Measurements from ENCODE around the gene ATXN7L1.
A peak's percentile ranks its signal among the peaks of the same experiment; 100 is the strongest.

Gene ATXN7L1

DNA sequence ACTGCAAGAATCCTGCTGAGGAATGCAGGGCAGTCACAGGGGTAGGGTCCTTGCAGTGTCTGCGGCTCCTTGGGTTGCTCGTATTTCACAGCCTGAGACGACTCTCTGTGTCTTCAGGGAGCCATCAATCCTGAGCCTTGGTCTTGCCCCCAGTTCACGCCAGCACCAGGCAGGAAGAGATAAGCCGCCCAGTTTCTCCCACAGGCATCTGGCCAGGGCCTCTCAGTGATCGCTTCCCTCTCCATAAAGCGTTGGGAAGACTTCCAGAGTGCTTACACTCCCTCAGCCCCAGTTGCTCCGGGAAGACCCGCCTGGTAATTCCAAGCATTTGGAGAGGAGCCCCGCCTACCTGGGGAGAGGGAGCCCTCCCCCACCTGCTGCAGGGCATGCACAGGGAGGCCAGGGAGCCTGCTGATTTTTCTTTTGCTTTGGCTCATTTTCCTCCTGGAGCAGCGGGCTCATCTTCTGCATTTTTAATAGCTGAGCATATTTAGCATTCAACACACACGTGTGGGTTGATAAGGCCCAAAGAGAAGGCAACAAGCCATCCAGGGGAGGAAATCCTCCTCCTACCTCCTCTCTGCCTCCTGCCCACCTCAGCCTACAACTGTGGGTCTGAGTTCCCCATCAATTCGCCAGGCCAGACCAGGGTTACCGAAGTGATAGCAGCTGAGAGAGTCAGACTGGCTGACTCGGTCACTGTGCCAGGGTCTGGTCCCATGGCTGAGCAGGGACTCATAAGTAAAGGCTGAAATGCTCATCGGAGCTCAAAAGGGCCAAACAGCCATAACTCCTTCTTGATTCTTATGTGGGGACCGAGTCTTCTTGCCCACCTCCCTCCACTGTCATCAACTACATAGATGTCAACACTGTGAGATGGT lies 220.7 kb downstream of the ATXN7L1 start:
- no peak for DNase-seq
- in situ Hi-C loops (cut with HindIII; ENCODE audit: low pct_ligation_motif_present, low sequenced_read_pairs): no loop called here
- no peaks in the 10 kb centered on the region for H3K36me3 ChIP-seq (replicated peaks)
- no peaks in the 10 kb centered on the region for H3K27me3 ChIP-seq (replicated peaks)
- no peak overlapping the region for H3K4me3 ChIP-seq (ENCODE audit: low read depth, low read length)
- H3K27ac ChIP-seq: no peak overlapping the region
- TF ChIP-seq, protein P1, sequence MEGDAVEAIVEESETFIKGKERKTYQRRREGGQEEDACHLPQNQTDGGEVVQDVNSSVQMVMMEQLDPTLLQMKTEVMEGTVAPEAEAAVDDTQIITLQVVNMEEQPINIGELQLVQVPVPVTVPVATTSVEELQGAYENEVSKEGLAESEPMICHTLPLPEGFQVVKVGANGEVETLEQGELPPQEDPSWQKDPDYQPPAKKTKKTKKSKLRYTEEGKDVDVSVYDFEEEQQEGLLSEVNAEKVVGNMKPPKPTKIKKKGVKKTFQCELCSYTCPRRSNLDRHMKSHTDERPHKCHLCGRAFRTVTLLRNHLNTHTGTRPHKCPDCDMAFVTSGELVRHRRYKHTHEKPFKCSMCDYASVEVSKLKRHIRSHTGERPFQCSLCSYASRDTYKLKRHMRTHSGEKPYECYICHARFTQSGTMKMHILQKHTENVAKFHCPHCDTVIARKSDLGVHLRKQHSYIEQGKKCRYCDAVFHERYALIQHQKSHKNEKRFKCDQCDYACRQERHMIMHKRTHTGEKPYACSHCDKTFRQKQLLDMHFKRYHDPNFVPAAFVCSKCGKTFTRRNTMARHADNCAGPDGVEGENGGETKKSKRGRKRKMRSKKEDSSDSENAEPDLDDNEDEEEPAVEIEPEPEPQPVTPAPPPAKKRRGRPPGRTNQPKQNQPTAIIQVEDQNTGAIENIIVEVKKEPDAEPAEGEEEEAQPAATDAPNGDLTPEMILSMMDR (IDR thresholded peaks at IDR 0.05; ENCODE audit: low read depth, low read length, missing control alignments): no peak

DNA sequence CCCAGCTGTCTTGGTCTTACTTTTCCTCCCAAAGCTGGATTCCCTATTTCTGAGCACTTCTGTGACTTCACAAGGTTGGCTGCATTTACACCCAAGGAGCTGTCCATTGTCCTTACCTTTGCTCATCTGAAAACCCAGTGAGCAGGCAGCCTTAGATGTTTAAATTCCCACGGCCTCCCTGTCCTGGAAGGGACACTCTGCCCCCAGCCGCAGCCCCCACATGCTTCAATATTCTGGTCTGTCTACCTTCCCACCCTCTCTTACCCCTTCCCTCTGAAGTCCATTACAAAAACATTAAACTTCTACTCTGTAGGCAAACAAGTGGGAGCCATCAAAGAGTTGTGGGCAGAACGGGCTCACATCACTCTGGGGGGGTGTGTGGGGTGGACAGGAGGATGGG lies 221.3 kb downstream of the ATXN7L1 start:
- TF ChIP-seq, protein P1 (IDR thresholded peaks at IDR 0.05; ENCODE audit: low read depth, low read length, missing control alignments): no peak
- in situ Hi-C loops (cut with HindIII; ENCODE audit: low pct_ligation_motif_present, low sequenced_read_pairs): no loop called here
- Histone ChIP-seq H3K36me3 (replicated peaks) (no peaks in the 10 kb centered on the region), H3K27me3 (replicated peaks) (no peaks in the 10 kb centered on the region), H3K4me3 (ENCODE audit: low read depth, low read length) (no peak overlapping the region), H3K27ac (no peak overlapping the region)
- DNase-seq: no peak

DNA sequence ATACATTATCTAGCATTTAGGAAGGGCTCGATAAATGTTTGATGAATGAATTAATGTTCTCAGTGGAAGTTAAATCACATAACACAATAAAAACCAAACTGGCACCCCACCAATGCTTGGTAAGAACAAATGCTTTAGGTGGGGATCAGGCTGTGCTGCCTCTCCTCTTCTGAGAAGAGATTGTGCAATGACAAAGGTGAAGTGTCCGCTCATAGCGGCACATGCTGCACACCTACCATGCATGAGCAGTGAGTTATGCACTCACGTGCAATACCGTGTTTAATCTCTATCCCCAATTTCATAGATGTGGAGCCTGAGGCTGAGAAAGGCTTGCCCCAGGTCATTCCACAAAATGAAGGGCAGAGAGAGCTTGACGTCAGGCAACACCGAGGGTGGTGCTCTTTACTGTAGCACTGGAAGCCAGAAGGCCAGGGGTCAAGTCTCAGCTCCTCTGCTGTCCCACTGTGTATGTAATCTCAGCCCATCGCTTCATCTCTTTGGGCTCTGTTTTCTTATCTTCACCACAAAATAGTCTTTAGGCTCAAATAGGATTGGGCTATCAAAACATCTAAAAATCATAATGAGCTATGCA lies 222.2 kb downstream of the ATXN7L1 start:
- DNase-seq: no peak
- no peaks in the 10 kb centered on the region for H3K36me3 ChIP-seq (replicated peaks)
- H3K27ac ChIP-seq: no peak overlapping the region
- in situ Hi-C loops (cut with HindIII; ENCODE audit: low pct_ligation_motif_present, low sequenced_read_pairs): no loop called here
- H3K4me3 ChIP-seq (ENCODE audit: low read depth, low read length): no peak overlapping the region
- TF ChIP-seq, protein P1 (IDR thresholded peaks at IDR 0.05; ENCODE audit: low read depth, low read length, missing control alignments): no peak
- H3K27me3 ChIP-seq (replicated peaks): no peaks in the 10 kb centered on the region

DNA sequence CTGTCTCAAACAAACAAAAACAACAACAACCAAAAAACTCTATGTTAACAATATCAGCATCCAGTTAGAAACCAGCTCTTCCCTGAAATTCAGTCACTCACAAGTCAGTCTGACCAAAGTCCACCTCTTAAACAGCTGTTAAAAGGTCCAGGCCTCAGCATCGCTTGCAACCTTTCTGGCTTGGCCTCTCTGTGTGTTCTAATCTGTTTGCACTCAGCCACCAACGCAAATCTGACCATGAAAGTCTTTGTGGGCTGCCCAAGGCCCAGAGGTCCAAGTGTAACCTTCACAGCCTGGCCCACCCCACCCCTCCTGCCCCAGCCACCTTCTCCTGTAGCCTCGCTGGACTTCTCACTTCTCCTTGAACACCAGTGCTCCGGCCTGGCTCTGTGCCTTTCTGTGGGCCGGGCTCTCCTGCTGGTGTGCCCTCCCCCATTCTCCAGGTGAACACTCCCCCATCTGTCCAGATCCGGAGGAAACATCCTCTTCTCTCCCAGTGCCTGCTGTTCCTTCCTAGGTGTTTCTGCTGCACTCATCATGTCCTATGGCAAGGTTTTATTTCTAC lies 222.9 kb downstream of the ATXN7L1 start:
- TF ChIP-seq, protein P1 (IDR thresholded peaks at IDR 0.05; ENCODE audit: low read depth, low read length, missing control alignments): no peak
- no peaks in the 10 kb centered on the region for H3K27me3 ChIP-seq (replicated peaks)
- H3K36me3 ChIP-seq (replicated peaks): no peaks in the 10 kb centered on the region
- no peak overlapping the region for H3K27ac ChIP-seq
- no peak for DNase-seq
- in situ Hi-C loops (cut with HindIII; ENCODE audit: low pct_ligation_motif_present, low sequenced_read_pairs): no loop called here
- no peak overlapping the region for H3K4me3 ChIP-seq (ENCODE audit: low read depth, low read length)

DNA sequence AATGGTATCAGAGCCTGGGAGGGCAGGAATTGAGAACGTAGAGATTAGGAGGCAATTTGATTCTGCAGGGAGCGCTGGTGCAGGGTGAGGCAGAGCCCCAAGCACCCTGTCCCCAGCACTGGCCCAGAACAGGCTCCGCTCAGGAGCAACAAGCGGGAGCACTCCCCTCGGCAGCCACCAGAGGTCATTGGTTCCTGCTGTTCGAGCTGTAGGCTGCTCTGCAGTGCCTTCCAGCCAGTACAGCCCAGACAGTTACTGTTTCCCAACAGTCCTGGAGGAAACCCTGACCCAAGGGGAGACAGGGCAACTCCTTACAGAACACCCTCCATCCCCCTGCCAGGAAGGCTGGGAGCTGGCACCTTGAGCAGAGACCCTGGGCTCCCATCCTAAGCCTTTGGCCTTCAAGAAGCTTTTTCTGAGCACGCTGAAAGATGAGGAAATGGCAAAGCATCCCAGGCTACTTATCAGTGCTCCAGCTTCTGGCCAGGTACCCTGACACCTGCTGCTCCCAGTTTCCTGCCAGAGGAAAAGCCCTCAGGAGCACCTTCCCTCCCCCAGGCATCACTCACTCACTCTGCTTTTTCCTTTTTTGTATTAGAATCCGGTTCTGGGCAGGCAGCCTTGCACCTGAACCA lies 223.9 kb downstream of the ATXN7L1 start:
- H3K4me3 ChIP-seq (ENCODE audit: low read depth, low read length): no peak overlapping the region
- in situ Hi-C loops (cut with HindIII; ENCODE audit: low pct_ligation_motif_present, low sequenced_read_pairs): no loop called here
- H3K27ac ChIP-seq: no peak overlapping the region
- no peaks in the 10 kb centered on the region for H3K36me3 ChIP-seq (replicated peaks)
- DNase-seq: peak; percentile 62
- no peaks in the 10 kb centered on the region for H3K27me3 ChIP-seq (replicated peaks)
- TF ChIP-seq, protein P1 (IDR thresholded peaks at IDR 0.05; ENCODE audit: low read depth, low read length, missing control alignments): peak; percentile 94
